Measurements from ENCODE around the gene FNDC3B.

DNA sequence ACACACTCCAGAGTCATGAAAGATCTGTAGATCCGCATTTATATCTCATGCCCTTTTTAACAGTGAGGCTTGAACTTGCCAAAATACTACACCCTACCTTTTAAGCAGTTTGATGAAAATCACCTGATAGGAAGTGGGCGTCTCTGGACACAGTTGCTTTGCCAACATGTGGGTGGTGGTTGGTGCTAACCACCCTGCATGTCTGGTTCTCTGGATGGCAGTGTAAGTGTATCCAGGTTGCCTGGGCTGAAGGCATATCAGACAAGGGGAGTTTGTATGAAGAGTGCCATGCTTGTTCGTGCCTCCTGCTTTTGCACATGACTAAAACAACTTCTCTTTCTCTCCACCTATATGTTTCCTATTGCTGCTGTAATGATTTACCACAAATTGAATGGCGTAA is 249.3 kb downstream of the FNDC3B start:
- TF ChIP-seq, protein P1, sequence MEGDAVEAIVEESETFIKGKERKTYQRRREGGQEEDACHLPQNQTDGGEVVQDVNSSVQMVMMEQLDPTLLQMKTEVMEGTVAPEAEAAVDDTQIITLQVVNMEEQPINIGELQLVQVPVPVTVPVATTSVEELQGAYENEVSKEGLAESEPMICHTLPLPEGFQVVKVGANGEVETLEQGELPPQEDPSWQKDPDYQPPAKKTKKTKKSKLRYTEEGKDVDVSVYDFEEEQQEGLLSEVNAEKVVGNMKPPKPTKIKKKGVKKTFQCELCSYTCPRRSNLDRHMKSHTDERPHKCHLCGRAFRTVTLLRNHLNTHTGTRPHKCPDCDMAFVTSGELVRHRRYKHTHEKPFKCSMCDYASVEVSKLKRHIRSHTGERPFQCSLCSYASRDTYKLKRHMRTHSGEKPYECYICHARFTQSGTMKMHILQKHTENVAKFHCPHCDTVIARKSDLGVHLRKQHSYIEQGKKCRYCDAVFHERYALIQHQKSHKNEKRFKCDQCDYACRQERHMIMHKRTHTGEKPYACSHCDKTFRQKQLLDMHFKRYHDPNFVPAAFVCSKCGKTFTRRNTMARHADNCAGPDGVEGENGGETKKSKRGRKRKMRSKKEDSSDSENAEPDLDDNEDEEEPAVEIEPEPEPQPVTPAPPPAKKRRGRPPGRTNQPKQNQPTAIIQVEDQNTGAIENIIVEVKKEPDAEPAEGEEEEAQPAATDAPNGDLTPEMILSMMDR (IDR thresholded peaks at IDR 0.05): no peak
- no peak for TF ChIP-seq CEBPB (IDR thresholded peaks at IDR 0.05)
- TF ChIP-seq POLR2A (IDR thresholded peaks at IDR 0.05; ENCODE audit: low read length): no peak
- TF ChIP-seq, protein P2, sequence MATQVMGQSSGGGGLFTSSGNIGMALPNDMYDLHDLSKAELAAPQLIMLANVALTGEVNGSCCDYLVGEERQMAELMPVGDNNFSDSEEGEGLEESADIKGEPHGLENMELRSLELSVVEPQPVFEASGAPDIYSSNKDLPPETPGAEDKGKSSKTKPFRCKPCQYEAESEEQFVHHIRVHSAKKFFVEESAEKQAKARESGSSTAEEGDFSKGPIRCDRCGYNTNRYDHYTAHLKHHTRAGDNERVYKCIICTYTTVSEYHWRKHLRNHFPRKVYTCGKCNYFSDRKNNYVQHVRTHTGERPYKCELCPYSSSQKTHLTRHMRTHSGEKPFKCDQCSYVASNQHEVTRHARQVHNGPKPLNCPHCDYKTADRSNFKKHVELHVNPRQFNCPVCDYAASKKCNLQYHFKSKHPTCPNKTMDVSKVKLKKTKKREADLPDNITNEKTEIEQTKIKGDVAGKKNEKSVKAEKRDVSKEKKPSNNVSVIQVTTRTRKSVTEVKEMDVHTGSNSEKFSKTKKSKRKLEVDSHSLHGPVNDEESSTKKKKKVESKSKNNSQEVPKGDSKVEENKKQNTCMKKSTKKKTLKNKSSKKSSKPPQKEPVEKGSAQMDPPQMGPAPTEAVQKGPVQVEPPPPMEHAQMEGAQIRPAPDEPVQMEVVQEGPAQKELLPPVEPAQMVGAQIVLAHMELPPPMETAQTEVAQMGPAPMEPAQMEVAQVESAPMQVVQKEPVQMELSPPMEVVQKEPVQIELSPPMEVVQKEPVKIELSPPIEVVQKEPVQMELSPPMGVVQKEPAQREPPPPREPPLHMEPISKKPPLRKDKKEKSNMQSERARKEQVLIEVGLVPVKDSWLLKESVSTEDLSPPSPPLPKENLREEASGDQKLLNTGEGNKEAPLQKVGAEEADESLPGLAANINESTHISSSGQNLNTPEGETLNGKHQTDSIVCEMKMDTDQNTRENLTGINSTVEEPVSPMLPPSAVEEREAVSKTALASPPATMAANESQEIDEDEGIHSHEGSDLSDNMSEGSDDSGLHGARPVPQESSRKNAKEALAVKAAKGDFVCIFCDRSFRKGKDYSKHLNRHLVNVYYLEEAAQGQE (IDR thresholded peaks at IDR 0.05): no peak
- no peak for TF ChIP-seq MAFK (IDR thresholded peaks at IDR 0.05; ENCODE audit: partially characterized antibody)
- no peak for TF ChIP-seq EP300 (IDR thresholded peaks at IDR 0.05)
- TF ChIP-seq KDM5A (IDR thresholded peaks at IDR 0.05): no peak
- no peak for TF ChIP-seq PHF8 (IDR thresholded peaks at IDR 0.05; ENCODE audit: borderline replicate concordance, low read depth)
- TF ChIP-seq, protein P3, sequence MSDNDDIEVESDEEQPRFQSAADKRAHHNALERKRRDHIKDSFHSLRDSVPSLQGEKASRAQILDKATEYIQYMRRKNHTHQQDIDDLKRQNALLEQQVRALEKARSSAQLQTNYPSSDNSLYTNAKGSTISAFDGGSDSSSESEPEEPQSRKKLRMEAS (IDR thresholded peaks at IDR 0.05): no peak
- no peak for TF ChIP-seq CHD2 (IDR thresholded peaks at IDR 0.05; ENCODE audit: low read length, partially characterized antibody)
- TF ChIP-seq EHMT2 (IDR thresholded peaks at IDR 0.05; ENCODE audit: low read depth): no peak
- no peak for TF ChIP-seq CHD4 (IDR thresholded peaks at IDR 0.05; ENCODE audit: borderline replicate concordance)
- TF ChIP-seq SMC3 (IDR thresholded peaks at IDR 0.05): no peak

Data from A549 (cell line).